Activated CD8-positive, alpha-beta T cell treated with anti-CD3 and anti-CD28 coated beads, Interleukin-2, amount 10 ng/mL, durations not matched to agents 7 days and 5 days (primary cell): Measurements from ENCODE around the gene GALNT4. TPM values are rescaled to one million over a fixed set of nuclear protein-coding genes. Genes with fewer than 3 reads are reported as not detected.

Experiments
- ATAC-seq: fragments of 150-1000 bp; cut with Tn5 transposase; one replicate; pipeline ENCODE4 v1.10.0; 2021; ENCODE audit warnings: moderate library complexity
- CTCF ChIA-PET: fragments of 350-600 bp; sonication (Branson Sonifier 250); formaldehyde crosslinking; loops from one replicate; lab custom pipeline; 2021; ENCODE audit warnings: antibody characterized with exemption; lab: Charles Lee
- POLR2A ChIA-PET: fragments of 350-600 bp; sonication (Branson Sonifier 250); formaldehyde crosslinking; loops from one replicate; lab custom pipeline; 2021; ENCODE audit warnings: antibody characterized with exemption; lab: Charles Lee
- DNase-seq: peaks from one replicate; pipeline ENCODE4 v3.0.0-alpha.2; 2020
- H3K27ac Mint-ChIP-seq: one replicate; pipeline ENCODE4 v1.8.0; 2021; ENCODE audit warnings: mild to moderate bottlenecking, mixed read lengths
- H3K27me3 Mint-ChIP-seq: one replicate; pipeline ENCODE4 v1.8.0; 2021; ENCODE audit warnings: low read depth, mixed read lengths
- H3K36me3 Mint-ChIP-seq: one replicate; pipeline ENCODE4 v1.8.0; 2021; ENCODE audit warnings: low read depth, mixed read lengths
- H3K4me1 Mint-ChIP-seq: one replicate; pipeline ENCODE4 v1.8.0; 2021; ENCODE audit warnings: low read depth, mixed read lengths
- H3K4me3 Mint-ChIP-seq: one replicate; pipeline ENCODE4 v1.8.0; 2021; ENCODE audit warnings: mild to moderate bottlenecking, mixed read lengths
- H3K9me3 Mint-ChIP-seq: one replicate; pipeline ENCODE4 v1.8.0; 2022; ENCODE audit warnings: mixed read lengths; ENCODE audit not compliant: insufficient read depth
- total RNA-seq, 2 experiments: library from RNA; stranded (reverse); gene quantifications; one replicate each; pipeline ENCODE4 v1.2.3, GENCODE V29; 2021

GALNT4 gene
- total RNA-seq, 2 experiments from 2014 or later: 15.4 to 16.6 TPM

DNA sequence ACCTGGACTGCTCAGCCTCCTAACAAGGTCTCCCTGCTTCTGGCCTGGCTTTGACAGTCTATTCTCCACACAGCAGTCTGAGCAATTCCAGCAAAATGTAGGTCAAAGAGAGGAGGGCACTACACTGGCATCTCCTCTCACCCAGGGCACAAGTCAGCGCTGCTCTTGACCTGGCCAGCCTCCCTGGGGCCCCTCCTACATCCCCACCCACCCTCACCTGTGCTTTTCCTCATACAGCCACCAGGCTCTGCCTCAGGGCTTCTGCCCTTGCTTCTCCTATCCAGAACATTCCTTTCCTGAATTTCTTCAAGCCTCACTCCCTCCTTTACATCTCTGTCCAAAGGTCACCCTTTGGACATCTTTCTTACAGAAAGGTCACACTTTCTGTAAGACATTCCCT is 33.7 kb downstream of the GALNT4 start:
- ATAC-seq (no peak), DNase-seq (no peak)
- Mint-ChIP-seq H3K27me3 (no peaks in the 10 kb centered on the region), H3K27ac (no peak overlapping the region), H3K36me3 (peaks cover 48% of the 10 kb centered on the region), H3K4me1 (peaks cover 13% of the 10 kb centered on the region), H3K9me3 (no peaks in the 10 kb centered on the region), H3K4me3 (no peak overlapping the region)
- ChIA-PET CTCF (no interaction called here), POLR2A (no interaction called here)

DNA sequence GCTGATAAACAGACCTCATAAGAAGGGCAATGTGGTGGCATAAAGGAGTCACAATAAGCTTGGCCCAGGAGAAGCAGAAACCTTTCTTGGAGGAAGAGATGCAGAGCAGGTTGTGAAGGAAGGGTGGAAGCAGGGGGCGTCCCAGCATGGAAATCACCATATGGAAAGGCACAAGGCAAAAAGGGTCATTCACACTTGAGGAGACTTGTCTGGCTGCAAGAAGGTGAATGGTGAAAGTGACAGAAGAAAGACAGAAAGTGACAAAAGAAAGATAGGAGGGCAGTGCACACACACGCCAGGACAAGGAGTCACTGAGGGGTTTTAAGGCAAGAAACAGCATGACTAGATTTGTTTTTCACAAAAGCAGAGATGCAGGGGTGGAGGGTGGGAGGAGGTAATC is 38.3 kb downstream of the GALNT4 start:
- Mint-ChIP-seq H3K4me3 (no peak overlapping the region), H3K36me3 (peaks cover 57% of the 10 kb centered on the region), H3K9me3 (no peaks in the 10 kb centered on the region), H3K4me1 (no peaks in the 10 kb centered on the region), H3K27ac (no peak overlapping the region), H3K27me3 (no peaks in the 10 kb centered on the region)
- POLR2A ChIA-PET: no interaction called here
- CTCF ChIA-PET: interaction anchor here (0.7 to 1.4 kb wide), 2 partner anchors 12 to 19 kb away, joined by 3 read pairs; no protein-coding TSS in a partner anchor
- ATAC-seq: no peak
- no peak for DNase-seq

DNA sequence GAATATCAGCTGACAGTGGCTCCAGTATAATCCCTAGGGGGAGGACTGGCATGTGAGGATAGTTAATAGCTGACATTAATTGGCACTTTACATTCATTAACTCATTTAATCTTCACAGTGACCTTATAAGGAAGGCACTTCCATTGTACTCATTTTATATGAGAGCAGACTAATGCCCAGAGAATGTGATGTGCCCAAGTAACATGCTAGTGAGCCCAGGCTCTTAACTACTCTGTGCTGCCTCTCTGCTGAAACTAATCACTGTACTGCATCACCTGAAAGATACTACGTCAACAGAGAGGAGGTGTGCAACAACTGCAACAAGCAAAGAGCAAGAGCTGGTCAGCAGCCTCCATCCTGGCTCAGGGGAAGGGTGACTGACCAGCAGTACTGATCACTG is 40.1 kb downstream of the GALNT4 start:
- Mint-ChIP-seq H3K4me3 (no peak overlapping the region), H3K36me3 (peaks cover 51% of the 10 kb centered on the region), H3K4me1 (no peaks in the 10 kb centered on the region), H3K9me3 (no peaks in the 10 kb centered on the region), H3K27me3 (no peaks in the 10 kb centered on the region), H3K27ac (no peak overlapping the region)
- ChIA-PET POLR2A (no interaction called here), CTCF (interaction anchor here (1.2 to 1.6 kb wide), 2 partner anchors 9 to 467 kb away, joined by 3 to 4 read pairs; no protein-coding TSS in a partner anchor)
- no peak for ATAC-seq
- no peak for DNase-seq

- H3K4me1 Mint-ChIP-seq: peaks cover 18% of the 10 kb centered on the region
- ChIA-PET CTCF (no interaction called here), POLR2A (no interaction called here)
- no peak overlapping the region for H3K27ac Mint-ChIP-seq
- no peak for DNase-seq
- H3K27me3 Mint-ChIP-seq: no peaks in the 10 kb centered on the region
- no peak for ATAC-seq
- H3K4me3 Mint-ChIP-seq: no peak overlapping the region
- no peaks in the 10 kb centered on the region for H3K9me3 Mint-ChIP-seq
- H3K36me3 Mint-ChIP-seq: peaks cover 44% of the 10 kb centered on the region
Observed at GRCh38 chr12:89481213-89481914, 43.2 kb downstream of the GALNT4 start.

DNA sequence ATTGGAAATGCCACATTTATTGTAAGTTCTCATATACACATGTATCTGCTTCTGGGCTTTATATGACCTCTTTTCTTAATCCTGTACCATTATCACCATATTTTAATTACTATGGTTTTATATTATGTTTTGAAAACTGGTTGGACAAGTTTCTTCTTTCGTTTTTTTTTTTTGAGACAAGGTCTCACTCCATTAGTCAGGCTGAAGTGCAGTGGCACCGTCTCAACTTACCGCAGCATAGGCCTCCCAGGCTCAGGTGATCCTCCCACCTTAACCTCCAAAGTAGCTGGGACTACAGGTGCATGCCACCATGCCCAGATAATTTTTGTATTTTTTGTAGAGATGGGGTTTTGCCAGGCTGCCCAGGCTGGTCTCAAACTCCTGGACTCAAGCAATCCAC is 44.6 kb downstream of the GALNT4 start:
- no peak overlapping the region for H3K27ac Mint-ChIP-seq
- ChIA-PET CTCF (no interaction called here), POLR2A (no interaction called here)
- DNase-seq (no peak), ATAC-seq (no peak)
- H3K27me3 Mint-ChIP-seq: no peaks in the 10 kb centered on the region
- H3K9me3 Mint-ChIP-seq: no peaks in the 10 kb centered on the region
- H3K36me3 Mint-ChIP-seq: peaks cover 36% of the 10 kb centered on the region
- H3K4me3 Mint-ChIP-seq: no peak overlapping the region
- H3K4me1 Mint-ChIP-seq: peaks cover 22% of the 10 kb centered on the region

- peaks cover 34% of the 10 kb centered on the region for H3K36me3 Mint-ChIP-seq
- DNase-seq (no peak), ATAC-seq (peak; percentile 28)
- peaks cover 36% of the 10 kb centered on the region for H3K4me1 Mint-ChIP-seq
- ChIA-PET POLR2A (interaction anchor here (0.7 kb wide), 1 partner anchor 46 kb away, joined by 3 read pairs; no protein-coding TSS in a partner anchor), CTCF (interaction anchor here (0.8 to 1.8 kb wide), 8 partner anchors 10 to 65 kb away, joined by 3 to 11 read pairs (median 4); partner anchors contain the start of gene GALNT4)
- H3K4me3 Mint-ChIP-seq: no peak overlapping the region
- peak overlapping the region; percentile 36 for H3K27ac Mint-ChIP-seq
- no peaks in the 10 kb centered on the region for H3K27me3 Mint-ChIP-seq
- no peaks in the 10 kb centered on the region for H3K9me3 Mint-ChIP-seq
Observed at GRCh38 chr12:89477633-89478279, 46.8 kb downstream of the GALNT4 start.

DNA sequence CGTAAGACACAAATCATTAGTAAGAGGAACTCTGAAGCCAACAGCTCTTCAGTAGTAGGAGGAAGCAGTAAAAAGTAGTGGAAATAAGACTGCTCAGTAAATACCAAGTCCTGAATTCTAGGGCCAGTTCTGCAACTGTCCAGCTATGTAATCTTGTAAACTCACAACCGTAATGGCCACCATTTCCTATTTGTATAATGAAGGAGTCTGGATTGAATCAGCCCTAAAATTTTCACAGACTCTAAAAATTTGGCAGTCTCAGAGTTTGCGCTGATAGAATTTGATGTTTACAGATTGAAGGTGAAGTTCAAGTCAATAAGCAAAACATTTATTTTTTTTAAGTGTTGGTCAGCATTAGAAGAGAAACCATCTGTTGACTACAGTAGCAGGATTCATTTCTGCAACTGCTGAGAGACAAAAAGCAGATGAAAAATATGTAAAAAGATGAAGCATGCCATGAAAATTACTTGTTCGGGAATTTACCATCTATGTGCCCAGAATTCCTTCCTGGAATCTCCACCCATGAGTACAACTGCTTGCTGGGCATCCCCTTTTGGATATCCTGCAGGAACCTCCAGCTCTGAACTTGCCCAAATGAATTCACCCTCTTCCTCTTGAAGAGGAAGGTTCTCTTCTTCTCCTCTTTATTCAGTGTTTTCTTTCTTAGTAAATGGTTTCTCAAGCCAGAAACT is 47.5 kb downstream of the GALNT4 start:
- Mint-ChIP-seq H3K27ac (peak overlapping the region; percentile 36), H3K9me3 (no peaks in the 10 kb centered on the region), H3K4me1 (peaks cover 42% of the 10 kb centered on the region), H3K4me3 (no peak overlapping the region), H3K36me3 (peaks cover 34% of the 10 kb centered on the region), H3K27me3 (no peaks in the 10 kb centered on the region)
- ATAC-seq: no peak
- POLR2A ChIA-PET: no interaction called here
- CTCF ChIA-PET: interaction anchor here (1.0 to 1.8 kb wide), 7 partner anchors 9 to 66 kb away, joined by 3 to 11 read pairs (median 5); partner anchors contain the start of gene GALNT4
- DNase-seq: no peak

- peaks cover 46% of the 10 kb centered on the region for H3K4me1 Mint-ChIP-seq
- CTCF ChIA-PET: no interaction called here
- DNase-seq (no peak), ATAC-seq (no peak)
- H3K27ac Mint-ChIP-seq: no peak overlapping the region
- H3K36me3 Mint-ChIP-seq: peaks cover 32% of the 10 kb centered on the region
- H3K9me3 Mint-ChIP-seq: no peaks in the 10 kb centered on the region
- H3K27me3 Mint-ChIP-seq: no peaks in the 10 kb centered on the region
- H3K4me3 Mint-ChIP-seq: no peak overlapping the region
- POLR2A ChIA-PET: no interaction called here
Observed at GRCh38 chr12:89476232-89476631, 48.4 kb downstream of the GALNT4 start.

DNA sequence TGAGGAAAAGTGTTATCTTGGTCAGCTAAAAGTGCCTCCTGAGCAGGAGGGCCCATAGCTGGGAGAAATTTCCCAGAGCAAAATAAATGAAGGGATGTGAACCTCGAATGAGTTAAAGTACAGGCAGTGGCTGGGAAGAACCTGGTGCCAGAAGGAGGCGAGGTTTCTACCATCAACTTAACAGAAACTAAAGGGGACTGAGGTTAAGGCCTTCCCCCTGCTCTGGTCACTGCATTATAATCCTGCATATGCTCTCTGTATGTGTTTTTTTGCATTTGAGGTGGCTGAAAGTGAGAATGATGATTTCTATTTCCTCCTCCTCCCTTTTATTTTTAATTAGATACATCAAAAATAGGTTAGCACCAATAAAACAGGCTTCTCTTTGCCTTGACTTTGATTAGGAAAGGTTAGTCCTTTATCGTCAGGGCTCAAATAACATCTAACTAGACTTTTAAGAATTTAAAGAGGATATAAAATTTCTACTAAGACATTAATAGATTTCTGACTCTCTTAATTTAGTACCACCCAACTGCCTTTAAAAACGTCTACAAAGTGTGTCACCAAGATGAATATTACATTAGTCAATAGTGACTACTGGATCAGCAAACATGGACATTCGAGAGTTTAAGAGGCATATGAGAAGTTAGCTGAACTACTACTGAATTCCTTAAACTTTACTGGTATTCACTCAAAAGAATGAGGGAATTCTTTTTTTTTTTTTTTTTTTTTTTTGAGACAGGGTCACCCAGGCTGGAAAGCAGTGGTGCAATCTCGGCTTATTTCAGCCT is 49.2 kb downstream of the GALNT4 start:
- ChIA-PET POLR2A (interaction anchor here (0.8 kb wide), 1 partner anchor 49 kb away, joined by 3 read pairs; no protein-coding TSS in a partner anchor), CTCF (interaction anchor here (0.9 to 2.3 kb wide), 8 partner anchors 13 to 458 kb away, joined by 3 to 11 read pairs (median 5); partner anchors contain the start of genes GALNT4 and POC1B)
- no peaks in the 10 kb centered on the region for H3K27me3 Mint-ChIP-seq
- H3K4me3 Mint-ChIP-seq: no peak overlapping the region
- peaks cover 55% of the 10 kb centered on the region for H3K4me1 Mint-ChIP-seq
- ATAC-seq: no peak
- no peaks in the 10 kb centered on the region for H3K9me3 Mint-ChIP-seq
- DNase-seq: no peak
- peaks cover 34% of the 10 kb centered on the region for H3K36me3 Mint-ChIP-seq
- H3K27ac Mint-ChIP-seq: peak overlapping the region; percentile 82

- Mint-ChIP-seq H3K4me1 (peaks cover 61% of the 10 kb centered on the region), H3K36me3 (peaks cover 32% of the 10 kb centered on the region), H3K27me3 (no peaks in the 10 kb centered on the region), H3K27ac (peak overlapping the region; percentile 82), H3K9me3 (no peaks in the 10 kb centered on the region), H3K4me3 (no peak overlapping the region)
- CTCF ChIA-PET: interaction anchor here (0.9 to 2.3 kb wide), 8 partner anchors 13 to 457 kb away, joined by 3 to 11 read pairs (median 5); partner anchors contain the start of genes GALNT4 and POC1B
- POLR2A ChIA-PET: interaction anchor here (0.8 kb wide), 1 partner anchor 50 kb away, joined by 3 read pairs; no protein-coding TSS in a partner anchor
- DNase-seq (no peak), ATAC-seq (peak; percentile 37)
Observed at GRCh38 chr12:89474615-89475014, 50.0 kb downstream of the GALNT4 start.
